ENCODE data around the gene C18orf32. TPM values are rescaled to one million over a fixed set of nuclear protein-coding genes. Genes with fewer than 3 reads are reported as not detected.

Gene C18orf32
- total and polyA plus RNA-seq, 10 donors = 33.3 to 66.7 (median 41.1) TPM

DNA sequence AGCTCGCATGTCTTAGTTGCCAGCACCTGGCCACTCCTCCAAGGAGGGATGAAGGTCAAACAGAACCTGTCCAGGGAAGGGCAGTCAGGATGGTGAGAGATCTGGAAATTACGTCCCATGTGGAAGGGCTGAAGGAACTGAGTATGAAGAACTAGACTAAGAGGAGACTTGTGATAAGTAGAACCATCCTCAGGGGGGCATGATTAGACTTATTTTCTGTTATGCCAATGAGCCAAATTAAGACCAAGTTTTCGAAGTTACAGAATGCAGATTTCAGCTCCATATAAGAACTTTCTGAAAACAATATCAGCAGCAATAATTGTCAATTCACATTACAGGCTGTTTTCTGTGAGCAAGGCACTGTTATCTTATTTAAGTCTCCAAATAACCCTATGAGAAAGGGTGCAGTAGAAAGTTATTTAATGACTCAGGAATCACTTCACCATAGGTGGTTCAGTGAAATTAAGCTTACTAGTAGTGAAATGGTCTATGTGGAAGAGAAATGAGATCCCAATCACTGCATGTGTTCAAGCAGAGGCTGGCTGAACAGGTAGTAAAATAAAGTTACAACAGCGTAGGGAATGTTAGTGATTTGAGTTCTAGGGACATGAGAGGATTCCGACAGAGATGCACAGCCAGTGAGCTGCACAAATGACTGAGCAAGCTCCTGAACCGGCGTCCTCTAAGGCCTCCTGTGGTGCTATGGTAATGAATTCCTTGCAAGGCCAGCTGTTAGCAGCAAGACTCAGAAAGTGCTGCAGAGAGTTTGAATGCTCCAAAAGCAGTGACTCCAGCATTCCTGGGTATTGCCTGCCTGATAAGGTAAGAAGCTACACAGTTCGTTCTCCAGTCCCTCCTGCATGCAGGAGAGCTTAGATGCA is 22.1 kb downstream of the C18orf32 start:
- TF ChIP-seq CTCF (IDR thresholded peaks at IDR 0.05 in 8 of 11, conservative IDR thresholded peaks at IDR 0.05 in 3 of 11) (no peak), POLR2A (IDR thresholded peaks at IDR 0.05) (no peak), POLR2AphosphoS5 (IDR thresholded peaks at IDR 0.05) (no peak)
- intact Hi-C loops (cut with DNase I; ENCODE audit: low total_unique reads) = no loop called here
- 66 to 76% (median 74%) methylated on average over 8 of the region's 8 CpGs for WGBS, 5 donors
- H3K4me3 ChIP-seq = no peak overlapping the region
- H3K4me1 ChIP-seq = peaks cover 0 to 11% (median 9%) of the 10 kb centered on the region in 6 donors
- DNase-seq = no peak
- H3K9me3 ChIP-seq = no peaks in the 10 kb centered on the region
- H3K27me3 ChIP-seq (replicated peaks in 1 of 7) = no peaks in the 10 kb centered on the region
- no peak overlapping the region for H3K27ac ChIP-seq
- H3K36me3 ChIP-seq = no peaks in the 10 kb centered on the region

DNA sequence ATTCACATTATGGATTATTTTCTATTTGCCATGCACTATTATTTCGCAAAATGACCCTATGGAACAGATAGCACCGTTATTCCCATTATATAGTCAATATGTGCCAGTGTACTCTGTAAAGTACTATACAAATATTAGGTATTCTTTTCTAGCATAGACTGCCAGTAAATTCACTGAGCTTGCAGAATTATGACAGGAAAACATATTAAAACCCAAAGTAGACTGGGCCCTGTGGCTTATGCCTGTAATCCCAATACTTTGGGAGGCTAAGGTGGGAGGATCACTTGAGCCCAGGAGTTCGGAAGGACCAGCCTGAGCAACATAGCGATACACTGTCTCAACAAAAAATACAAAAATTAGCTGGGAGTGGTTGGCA is 25.4 kb downstream of the C18orf32 start:
- no peak overlapping the region for H3K27ac ChIP-seq
- TF ChIP-seq POLR2AphosphoS5 (IDR thresholded peaks at IDR 0.05) (no peak), CTCF (IDR thresholded peaks at IDR 0.05 in 8 of 11, conservative IDR thresholded peaks at IDR 0.05 in 3 of 11) (no peak), POLR2A (IDR thresholded peaks at IDR 0.05) (no peak)
- no peak for DNase-seq
- H3K27me3 ChIP-seq (replicated peaks in 1 of 7) = no peaks in the 10 kb centered on the region
- no peaks in the 10 kb centered on the region for H3K36me3 ChIP-seq
- H3K4me3 ChIP-seq = peak overlapping the region in 1 of 8 donors; percentile 80
- WGBS, 5 donors = 93 to 97% (median 94%) methylated on average over 4 of the region's 4 CpGs
- intact Hi-C loops (cut with DNase I; ENCODE audit: low total_unique reads) = no loop called here
- no peaks in the 10 kb centered on the region for H3K9me3 ChIP-seq
- peaks cover 9 to 43% (median 37%) of the 10 kb centered on the region in 6 donors for H3K4me1 ChIP-seq

- intact Hi-C loops (cut with DNase I; ENCODE audit: low total_unique reads) = no loop called here
- 41 to 62% (median 51%) methylated on average over 19 of the region's 19 CpGs for WGBS, 5 donors
These were observed 25.9 kb downstream of the C18orf32 start for GRCh38 chr18:49460976-49461601.

More at GRCh38 chr18:49460976-49461601, 25.9 kb downstream of the C18orf32 start:
- Histone ChIP-seq H3K4me1 (peaks cover 9 to 48% (median 37%) of the 10 kb centered on the region in 6 donors), H3K9me3 (no peaks in the 10 kb centered on the region), H3K4me3 (peak overlapping the region; percentile 74 to 99 (median 92)), H3K27ac (peak overlapping the region in 7 of 8 donors; percentile 67 to 92 (median 88)), H3K27me3 (replicated peaks in 1 of 7) (no peaks in the 10 kb centered on the region), H3K36me3 (no peaks in the 10 kb centered on the region)
- no peak for TF ChIP-seq POLR2A (IDR thresholded peaks at IDR 0.05)
- TF ChIP-seq POLR2AphosphoS5 (IDR thresholded peaks at IDR 0.05) = no peak
- TF ChIP-seq CTCF (IDR thresholded peaks at IDR 0.05 in 8 of 11, conservative IDR thresholded peaks at IDR 0.05 in 3 of 11) = no peak
- DNase-seq = no peak
